Calu3 (cell line): ENCODE results near the gene SESTD1. TPM values are rescaled to one million over a fixed set of nuclear protein-coding genes. Genes with fewer than 3 reads are reported as not detected.

Experiments
- BruUV-seq: library from RNA; stranded (reverse); fragments of 400-500 nt; replicated peaks from 2 replicates; lab custom pipeline; 2021; lab: Mats Ljungman, UMichigan
- CTCF ChIA-PET: fragments of 300-600 bp; sonication (Branson Sonifier 250); formaldehyde crosslinking; loops from one replicate; lab custom pipeline; 2022; ENCODE audit warnings: antibody characterized with exemption; lab: Charles Lee
- DNase-seq: peaks from one replicate; pipeline ENCODE4 v3.0.0; 2022
- H3K27ac Mint-ChIP-seq: one replicate; pipeline ENCODE4 v1.8.0; 2022; ENCODE audit warnings: mixed read lengths; ENCODE audit not compliant: unreplicated experiment
- H3K27me3 Mint-ChIP-seq: one replicate; pipeline ENCODE4 v1.8.0; 2022; ENCODE audit warnings: mixed read lengths; ENCODE audit not compliant: unreplicated experiment
- H3K36me3 Mint-ChIP-seq: one replicate; pipeline ENCODE4 v1.8.0; 2022; ENCODE audit warnings: mild to moderate bottlenecking, moderate library complexity, mixed read lengths; ENCODE audit not compliant: insufficient read depth, unreplicated experiment
- H3K4me1 Mint-ChIP-seq: one replicate; pipeline ENCODE4 v1.8.0; 2022; ENCODE audit warnings: mild to moderate bottlenecking, low read depth, mixed read lengths; ENCODE audit not compliant: unreplicated experiment
- H3K4me3 Mint-ChIP-seq: one replicate; pipeline ENCODE4 v1.8.0; 2022; ENCODE audit warnings: mild to moderate bottlenecking, low read depth, moderate library complexity, mixed read lengths; ENCODE audit not compliant: unreplicated experiment
- H3K9me3 Mint-ChIP-seq: one replicate; pipeline ENCODE4 v1.8.0; 2022; ENCODE audit warnings: low read depth, mixed read lengths; ENCODE audit not compliant: unreplicated experiment
- intact Hi-C: fragments of 100-400 bp; cut with micrococcal nuclease; formaldehyde crosslinking; loops from one replicate; pipeline ENCODE4 v1.10.0; 2022; ENCODE audit not compliant: unreplicated experiment
- total RNA-seq: library from RNA; stranded (reverse); gene quantifications from 2 replicates; pipeline ENCODE4 v1.2.3, GENCODE V29; 2022
- TF ChIP-seq, protein P1 (sequence below): fragments of 200-600 bp; IDR thresholded peaks from one replicate; pipeline ENCODE4 v1.8.0; 2022; ENCODE audit warnings: antibody characterized with exemption; ENCODE audit not compliant: unreplicated experiment

The SESTD1 gene
- total RNA-seq, 1 experiment from 2014 or later: 145 TPM

DNA sequence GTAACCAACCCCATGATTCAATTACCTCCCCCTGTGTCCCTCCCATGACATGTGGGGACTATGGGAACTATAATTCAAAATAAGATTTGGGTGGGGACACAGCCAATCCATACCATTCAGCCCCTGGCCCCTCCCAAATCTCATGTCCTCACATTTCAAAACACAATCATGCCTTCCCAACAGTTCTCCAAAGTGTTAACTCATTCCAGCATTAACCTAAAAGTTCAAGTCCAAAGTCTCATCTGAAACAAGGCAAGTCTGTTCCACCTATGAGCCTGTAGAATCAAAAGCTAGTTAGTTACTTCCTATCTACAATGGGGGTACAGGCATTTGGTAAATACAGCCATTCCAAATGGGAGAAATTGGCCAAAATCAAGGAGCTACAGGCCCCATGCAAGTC, 182.7 kb downstream of the SESTD1 start:
- intact Hi-C loops: no loop called here
- peaks cover 8% of the 10 kb centered on the region for H3K9me3 Mint-ChIP-seq
- CTCF ChIA-PET: no interaction called here
- H3K4me1 Mint-ChIP-seq: no peaks in the 10 kb centered on the region
- H3K27ac Mint-ChIP-seq: no peak overlapping the region
- H3K27me3 Mint-ChIP-seq: peaks cover 11% of the 10 kb centered on the region
- TF ChIP-seq, protein P1, sequence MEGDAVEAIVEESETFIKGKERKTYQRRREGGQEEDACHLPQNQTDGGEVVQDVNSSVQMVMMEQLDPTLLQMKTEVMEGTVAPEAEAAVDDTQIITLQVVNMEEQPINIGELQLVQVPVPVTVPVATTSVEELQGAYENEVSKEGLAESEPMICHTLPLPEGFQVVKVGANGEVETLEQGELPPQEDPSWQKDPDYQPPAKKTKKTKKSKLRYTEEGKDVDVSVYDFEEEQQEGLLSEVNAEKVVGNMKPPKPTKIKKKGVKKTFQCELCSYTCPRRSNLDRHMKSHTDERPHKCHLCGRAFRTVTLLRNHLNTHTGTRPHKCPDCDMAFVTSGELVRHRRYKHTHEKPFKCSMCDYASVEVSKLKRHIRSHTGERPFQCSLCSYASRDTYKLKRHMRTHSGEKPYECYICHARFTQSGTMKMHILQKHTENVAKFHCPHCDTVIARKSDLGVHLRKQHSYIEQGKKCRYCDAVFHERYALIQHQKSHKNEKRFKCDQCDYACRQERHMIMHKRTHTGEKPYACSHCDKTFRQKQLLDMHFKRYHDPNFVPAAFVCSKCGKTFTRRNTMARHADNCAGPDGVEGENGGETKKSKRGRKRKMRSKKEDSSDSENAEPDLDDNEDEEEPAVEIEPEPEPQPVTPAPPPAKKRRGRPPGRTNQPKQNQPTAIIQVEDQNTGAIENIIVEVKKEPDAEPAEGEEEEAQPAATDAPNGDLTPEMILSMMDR: no peak
- no TSS peak for BruUV-seq
- no peaks in the 10 kb centered on the region for H3K36me3 Mint-ChIP-seq
- DNase-seq: no peak
- H3K4me3 Mint-ChIP-seq: no peak overlapping the region

GRCh38 chr2:179072527-179072926, 192.1 kb downstream of the SESTD1 start:
- Mint-ChIP-seq H3K36me3 (no peaks in the 10 kb centered on the region), H3K27me3 (peaks cover 48% of the 10 kb centered on the region), H3K27ac (no peak overlapping the region), H3K4me1 (no peaks in the 10 kb centered on the region), H3K4me3 (no peak overlapping the region), H3K9me3 (peaks cover 7% of the 10 kb centered on the region)
- no peak for DNase-seq
- CTCF ChIA-PET: no interaction called here
- intact Hi-C loops: no loop called here
- TF ChIP-seq, protein P1: no peak
- no TSS peak for BruUV-seq

DNA sequence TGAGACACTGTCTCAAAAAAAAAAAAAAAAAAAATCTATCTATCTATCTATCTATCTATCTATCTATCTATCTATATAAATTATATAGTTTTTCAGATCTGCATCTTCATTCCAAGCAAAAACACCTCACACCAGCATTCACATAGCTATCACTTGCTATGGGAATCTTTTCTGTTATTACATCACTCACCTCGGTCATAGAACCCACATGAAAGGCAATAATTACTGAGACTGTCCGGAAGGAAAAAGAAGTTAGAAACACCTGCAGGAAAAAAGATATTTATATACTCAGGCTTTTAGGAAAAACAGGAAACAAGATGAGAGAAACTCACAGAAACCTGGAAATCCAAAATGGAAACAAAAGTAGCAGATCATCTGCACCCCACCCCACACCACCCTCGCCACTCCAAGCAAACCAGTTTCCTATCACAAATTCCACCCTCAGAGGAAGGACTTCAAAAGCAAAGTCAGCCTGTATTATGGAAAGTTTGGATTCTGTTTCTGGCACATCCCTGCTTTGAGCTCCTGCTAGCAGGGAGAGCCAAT, 192.7 kb downstream of the SESTD1 start:
- TF ChIP-seq, protein P1: no peak
- intact Hi-C loops: no loop called here
- Mint-ChIP-seq H3K36me3 (no peaks in the 10 kb centered on the region), H3K9me3 (peaks cover 2% of the 10 kb centered on the region), H3K4me3 (no peak overlapping the region), H3K27ac (no peak overlapping the region), H3K27me3 (peaks cover 42% of the 10 kb centered on the region), H3K4me1 (no peaks in the 10 kb centered on the region)
- no TSS peak for BruUV-seq
- CTCF ChIA-PET: no interaction called here
- no peak for DNase-seq

- intact Hi-C loops: no loop called here
- peaks cover 33% of the 10 kb centered on the region for H3K27me3 Mint-ChIP-seq
- no peak overlapping the region for H3K27ac Mint-ChIP-seq
- H3K4me1 Mint-ChIP-seq: no peaks in the 10 kb centered on the region
- H3K9me3 Mint-ChIP-seq: peaks cover 2% of the 10 kb centered on the region
- no peak overlapping the region for H3K4me3 Mint-ChIP-seq
- CTCF ChIA-PET: no interaction called here
- DNase-seq: no peak
- no peaks in the 10 kb centered on the region for H3K36me3 Mint-ChIP-seq
- BruUV-seq: no TSS peak
- TF ChIP-seq, protein P1: no peak
These were observed 193.7 kb downstream of the SESTD1 start for GRCh38 chr2:179070895-179071294.
